Measurements from ENCODE around the gene CAPN3.

The CAPN3 gene

GRCh38 chr15:42392309-42393024 lies 33.2 kb downstream of the CAPN3 start:
- DNase-seq = no peak

DNA sequence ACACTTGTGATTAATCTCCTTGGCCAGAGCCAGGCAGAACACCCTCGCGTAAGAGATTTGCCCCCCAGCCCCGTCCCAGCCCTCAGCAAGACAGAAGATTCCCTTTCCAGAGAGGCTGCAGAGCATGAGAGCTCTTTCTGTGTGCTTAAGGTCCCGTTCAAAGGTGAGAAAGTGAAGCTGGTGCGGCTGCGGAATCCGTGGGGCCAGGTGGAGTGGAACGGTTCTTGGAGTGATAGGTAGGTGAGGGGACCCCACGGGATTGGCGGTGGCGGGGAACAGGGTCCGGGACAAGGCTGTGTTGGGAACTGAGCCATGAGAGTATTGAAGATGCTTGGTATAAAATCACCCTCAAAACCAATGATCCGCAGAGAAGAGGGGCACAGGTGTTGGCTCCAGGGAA lies 34.8 kb downstream of the CAPN3 start:
- DNase-seq = no peak

DNA sequence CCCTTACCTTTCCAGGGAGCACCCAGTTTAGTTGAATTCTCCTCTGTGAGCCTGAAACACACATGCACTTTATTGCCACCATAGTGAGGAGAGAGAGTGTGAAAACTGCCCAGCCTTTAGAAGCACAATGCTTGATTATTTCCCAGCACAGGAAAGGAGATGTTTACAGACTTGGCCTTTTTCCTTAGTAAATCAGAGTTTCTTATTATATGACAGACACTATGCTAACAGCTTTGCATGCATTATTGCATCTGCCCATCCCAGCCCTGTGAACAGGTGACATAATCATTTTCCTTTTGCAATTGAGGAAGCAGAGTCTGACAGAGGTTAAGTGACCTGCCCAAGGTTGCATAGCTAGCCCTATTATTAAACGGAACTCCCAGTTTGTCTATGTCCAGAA lies 36.5 kb downstream of the CAPN3 start:
- no peak for DNase-seq

- DNase-seq = no peak
Observed at GRCh38 chr15:42401544-42402454, 42.5 kb downstream of the CAPN3 start.

- DNase-seq = no peak
Observed at GRCh38 chr15:42402455-42403205, 43.3 kb downstream of the CAPN3 start.

GRCh38 chr15:42403389-42403788 lies 44.1 kb downstream of the CAPN3 start:
- DNase-seq = no peak

DNA sequence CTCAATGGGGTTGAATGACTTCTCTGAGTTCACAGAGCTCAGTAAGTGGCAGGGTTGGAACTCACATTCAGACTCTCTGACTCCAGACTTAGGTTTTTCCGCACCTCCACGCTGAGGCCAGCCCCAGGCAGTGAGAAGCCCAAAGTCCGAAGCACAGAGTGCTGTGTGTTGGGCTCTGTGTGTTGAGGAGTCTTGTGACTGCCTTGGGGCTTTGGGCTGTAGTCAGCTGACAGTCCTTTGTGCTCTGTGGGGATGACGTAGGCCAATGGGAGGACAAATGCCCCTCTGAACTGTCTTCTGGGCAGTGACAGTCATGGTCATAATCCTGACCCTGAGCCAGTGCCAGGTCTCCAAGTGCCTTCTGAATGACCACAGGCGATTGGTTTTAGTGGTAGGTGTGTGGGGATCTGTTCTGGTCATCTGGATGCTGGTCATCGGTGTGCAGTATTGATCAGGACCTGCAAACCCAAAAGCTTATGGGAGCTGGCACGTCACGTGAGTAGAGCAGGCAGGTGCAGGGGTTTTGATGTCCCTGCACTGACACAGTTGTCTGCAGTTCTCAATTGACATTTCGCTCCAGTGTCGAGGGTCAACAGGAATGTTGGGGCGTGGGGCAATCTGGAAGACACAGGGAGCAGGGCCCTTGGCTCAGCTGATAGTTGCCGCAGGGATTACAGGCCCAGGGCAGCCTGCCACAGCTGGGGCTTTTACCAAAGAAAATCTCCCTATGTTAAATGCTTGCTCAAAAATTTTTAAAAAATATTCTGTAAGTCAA lies 45.3 kb downstream of the CAPN3 start:
- peak in 54 of 56 donors; percentile 31 to 96 (median 80) for DNase-seq

- DNase-seq = peak in 8 of 56 donors; percentile 22 to 45 (median 28)
Observed at GRCh38 chr15:42405863-42406482, 46.7 kb downstream of the CAPN3 start.

DNA sequence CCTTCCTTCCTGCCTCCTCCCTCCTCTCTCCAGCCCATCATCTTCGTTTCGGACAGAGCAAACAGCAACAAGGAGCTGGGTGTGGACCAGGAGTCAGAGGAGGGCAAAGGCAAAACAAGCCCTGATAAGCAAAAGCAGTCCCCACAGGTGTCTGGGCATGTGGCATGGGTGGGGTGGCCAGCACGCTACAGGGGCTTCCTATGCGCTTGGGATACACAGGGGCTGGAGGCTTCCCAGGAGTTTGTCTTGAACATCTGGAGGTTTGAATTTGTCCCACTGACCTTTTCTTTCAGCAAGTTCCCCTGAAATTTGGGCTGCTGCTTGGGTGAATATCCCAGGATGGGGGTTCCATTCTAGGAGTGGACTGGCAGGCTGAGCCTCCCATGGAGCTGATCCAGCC lies 48.9 kb downstream of the CAPN3 start:
- no peak for DNase-seq

DNA sequence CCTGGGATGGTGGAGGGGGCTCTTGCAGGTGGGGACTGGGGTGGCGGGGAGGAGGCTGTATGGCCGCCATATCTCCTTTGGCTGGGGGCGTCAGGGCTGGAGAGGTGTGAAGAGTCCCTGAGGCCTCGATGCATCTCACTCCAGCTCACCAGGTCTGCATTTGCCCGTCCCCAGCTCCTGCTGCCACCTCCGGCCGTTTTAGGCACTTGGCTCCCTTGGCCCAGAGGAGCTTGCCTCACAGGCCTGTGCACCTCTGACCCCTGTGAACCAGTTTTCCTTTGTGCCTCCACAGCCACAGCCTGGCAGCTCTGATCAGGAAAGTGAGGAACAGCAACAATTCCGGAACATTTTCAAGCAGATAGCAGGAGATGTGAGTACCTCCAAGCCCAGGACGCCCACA lies 49.7 kb downstream of the CAPN3 start:
- no peak for DNase-seq

DNA sequence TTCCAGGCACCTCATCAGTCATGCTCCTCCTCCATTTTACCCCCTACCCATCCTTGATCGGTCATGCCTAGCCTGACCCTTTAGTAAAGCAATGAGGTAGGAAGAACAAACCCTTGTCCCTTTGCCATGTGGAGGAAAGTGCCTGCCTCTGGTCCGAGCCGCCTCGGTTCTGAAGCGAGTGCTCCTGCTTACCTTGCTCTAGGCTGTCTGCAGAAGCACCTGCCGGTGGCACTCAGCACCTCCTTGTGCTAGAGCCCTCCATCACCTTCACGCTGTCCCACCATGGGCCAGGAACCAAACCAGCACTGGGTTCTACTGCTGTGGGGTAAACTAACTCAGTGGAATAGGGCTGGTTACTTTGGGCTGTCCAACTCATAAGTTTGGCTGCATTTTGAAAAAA lies 52.6 kb downstream of the CAPN3 start:
- no peak for DNase-seq

DNA sequence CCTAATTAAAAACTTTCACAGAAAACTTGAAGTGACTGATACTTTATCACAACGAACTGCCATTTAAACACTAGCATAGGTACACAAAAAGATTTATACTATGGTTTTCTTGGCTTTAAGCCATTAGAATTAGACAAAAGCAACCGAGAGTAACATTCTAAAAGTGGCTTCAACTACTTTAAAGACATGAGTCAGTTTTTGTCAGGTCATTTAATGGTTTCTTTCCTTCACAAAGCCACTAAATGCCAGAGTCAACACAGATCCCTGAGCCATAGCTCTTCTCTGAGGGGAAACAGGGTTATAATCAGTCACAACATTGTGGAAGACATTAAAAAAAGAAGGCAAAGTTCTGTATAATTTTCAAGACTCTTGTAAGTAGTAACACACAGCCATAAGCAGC lies 54.6 kb downstream of the CAPN3 start:
- no peak for DNase-seq

- no peak for DNase-seq
Observed at GRCh38 chr15:42419369-42419768, 60.1 kb downstream of the CAPN3 start.

DNA sequence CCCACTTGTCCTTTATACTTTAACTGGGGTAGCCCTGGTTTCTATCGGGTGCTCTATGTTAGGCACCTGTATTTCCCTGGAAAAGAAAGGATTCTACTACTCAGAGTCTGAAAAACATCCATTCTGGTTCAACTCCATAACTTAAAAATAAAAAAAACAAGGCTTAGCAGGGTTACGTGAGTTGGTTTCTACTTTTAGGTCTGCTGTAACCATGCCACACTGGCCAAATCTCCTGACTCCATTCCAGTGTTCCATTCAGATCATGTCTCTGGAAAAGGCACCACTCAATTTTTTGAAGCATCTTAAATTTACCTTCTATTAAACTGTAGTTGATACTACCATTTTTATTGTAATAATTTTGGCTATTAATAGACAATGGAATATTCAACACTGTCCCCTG lies 62.1 kb downstream of the CAPN3 start:
- no peak for DNase-seq

DNA sequence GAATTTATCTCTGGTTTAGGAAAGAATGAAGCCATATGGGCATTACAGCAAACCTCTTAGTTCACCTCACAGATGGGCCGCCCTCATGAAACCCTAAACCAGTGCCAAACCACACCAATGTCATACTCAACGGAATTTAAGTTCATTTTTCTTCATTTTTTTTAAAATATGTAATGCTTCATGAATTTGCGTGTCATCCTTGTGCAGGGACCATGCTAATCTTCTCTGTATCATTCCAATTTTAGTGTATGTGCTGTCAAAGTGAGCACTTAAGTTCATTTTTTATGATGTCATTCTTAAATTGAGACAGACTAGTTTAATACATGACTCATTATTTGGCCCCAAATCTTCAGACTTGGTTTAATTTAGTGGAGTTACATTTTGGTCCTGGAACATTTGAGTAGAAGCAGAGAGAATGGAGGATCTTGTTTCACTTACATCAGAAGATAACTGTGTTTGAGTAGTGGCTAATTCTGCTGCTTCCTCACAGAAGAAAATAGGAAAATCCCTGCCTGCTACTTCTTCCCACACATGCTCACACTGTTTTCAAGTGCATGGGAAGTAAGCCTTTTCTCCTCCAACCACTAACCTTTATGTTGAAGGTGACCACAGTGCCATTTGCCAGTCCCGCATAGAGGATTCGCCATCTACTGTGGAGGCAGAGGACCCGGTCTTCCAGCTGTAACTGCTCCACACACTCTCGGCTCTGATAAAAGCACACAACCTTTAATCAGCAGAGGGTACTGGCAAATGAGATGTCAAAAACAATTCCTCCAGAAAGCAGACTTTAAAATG lies 68.3 kb downstream of the CAPN3 start:
- no peak for DNase-seq

DNA sequence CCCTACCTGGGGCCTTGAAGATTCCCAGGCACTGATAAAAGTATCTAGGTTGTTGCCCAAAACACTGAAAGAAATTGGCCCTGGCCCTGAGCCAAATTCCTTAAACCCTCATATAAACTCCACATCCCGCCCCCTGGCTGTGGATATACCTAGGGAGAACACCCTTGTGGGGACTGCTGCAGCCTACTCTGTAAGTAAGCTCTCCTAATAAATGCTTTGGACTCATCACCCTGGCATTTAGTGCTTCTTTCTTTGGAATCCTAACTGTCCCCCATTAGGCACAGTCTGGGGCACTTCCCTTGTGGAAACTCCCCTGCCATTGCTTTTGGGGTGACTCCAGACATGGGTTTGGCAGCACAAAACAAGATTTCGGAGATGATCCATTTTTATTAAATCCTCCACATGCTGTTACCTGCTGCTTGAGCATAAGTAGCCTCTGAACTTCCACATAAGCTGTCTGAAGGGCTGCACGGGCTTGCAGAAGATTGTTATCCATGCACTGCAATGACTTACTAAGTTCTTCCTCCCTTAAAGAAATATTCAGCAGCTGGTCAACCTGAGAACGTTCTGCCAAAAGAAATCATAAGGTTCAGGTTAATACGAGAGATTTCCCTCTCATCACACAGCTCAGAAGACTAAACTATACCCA lies 85.2 kb downstream of the CAPN3 start:
- no peak for DNase-seq

- no peak for DNase-seq
Observed at GRCh38 chr15:42445551-42445950, 86.2 kb downstream of the CAPN3 start.

- DNase-seq = no peak
Observed at GRCh38 chr15:42447599-42447998, 88.3 kb downstream of the CAPN3 start.

DNA sequence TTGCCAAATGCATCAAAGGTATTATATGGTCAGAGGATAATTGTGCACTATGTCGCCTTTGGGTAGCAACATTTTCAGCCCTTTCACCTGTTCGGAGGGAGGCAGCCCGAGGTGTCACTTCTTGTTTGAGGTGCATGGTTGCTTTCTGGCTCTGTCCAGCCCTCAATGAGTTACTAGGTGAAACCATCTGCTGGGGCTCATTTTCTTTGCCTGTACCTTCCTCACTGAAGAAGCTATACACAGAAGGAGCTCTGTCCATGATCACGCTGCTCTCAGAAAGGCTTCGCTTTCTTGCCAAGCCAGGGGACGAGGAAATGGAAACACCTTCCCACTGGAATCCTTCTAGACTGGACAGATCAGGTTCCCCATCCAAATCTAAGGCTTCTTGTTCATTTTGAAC lies 89.0 kb downstream of the CAPN3 start:
- no peak for DNase-seq
